Mononuclear cell (primary cell): Measurements from ENCODE around the gene HAL. TPM values are rescaled to one million over a fixed set of nuclear protein-coding genes. Genes with fewer than 3 reads are reported as not detected.
A peak's percentile ranks its signal among the peaks of the same experiment; 100 is the strongest.

Experiments
- H3K27me3 ChIP-seq: 2 replicates; pipeline ENCODE4 v1.6.0; 2011; ENCODE audit warnings: low read length, control low read depth; ENCODE audit not compliant: insufficient read depth
- H3K4me1 ChIP-seq: 2 replicates; pipeline ENCODE4 v1.5.1; 2011; ENCODE audit warnings: mild to moderate bottlenecking, low read length, control low read depth; ENCODE audit not compliant: insufficient read depth
- H3K4me3 ChIP-seq: 2 replicates; pipeline ENCODE4 v1.5.1; 2011; ENCODE audit warnings: mild to moderate bottlenecking, low read length, moderate library complexity
- H3K9me3 ChIP-seq: 2 replicates; pipeline ENCODE4 v1.5.1; 2011; ENCODE audit warnings: low read depth, mild to moderate bottlenecking, control low read depth, low read length
- total RNA-seq: library from RNA; depleted of rRNA; stranded (reverse); fragments of >200 nt; gene quantifications from one replicate; pipeline ENCODE4 v1.2.3, GENCODE V29; 2012

HAL gene
- total RNA-seq, 1 donor: 2.1 TPM

GRCh38 chr12:95943330-95943842, 52.8 kb downstream of the HAL start, which contains the start of gene AMDHD1:
Gene AMDHD1, plus strand, starts transcription at chr12:95943331. Its CDS starts 68 bp downstream, at chr12:95943399.
- H3K27me3 ChIP-seq: no peaks in the 10 kb centered on the region

GRCh38 chr12:95942524-95943329, 53.4 kb downstream of the HAL start, which contains the start of gene CCDC38:
Gene CCDC38, minus strand, starts transcription at chr12:95942614. Its CDS starts 6,105 bp downstream, at chr12:95936509.
- H3K4me3 ChIP-seq: peak within 1 kb of the TSS; percentile 90
- no peaks in the 10 kb centered on the region for H3K9me3 ChIP-seq
- H3K4me1 ChIP-seq: peaks cover 13% of the 10 kb centered on the region
- no peaks in the 10 kb centered on the region for H3K27me3 ChIP-seq

More at GRCh38 chr12:95943330-95943842, 52.8 kb downstream of the HAL start, which contains the start of gene AMDHD1:
- no peaks in the 10 kb centered on the region for H3K9me3 ChIP-seq
- peak within 1 kb of the TSS; percentile 90 for H3K4me3 ChIP-seq
- H3K4me1 ChIP-seq: peaks cover 13% of the 10 kb centered on the region

GRCh38 chr12:95942101-95942523, 54.0 kb downstream of the HAL start:
- Histone ChIP-seq H3K4me1 (peaks cover 13% of the 10 kb centered on the region), H3K9me3 (no peaks in the 10 kb centered on the region), H3K27me3 (no peaks in the 10 kb centered on the region), H3K4me3 (peak overlapping the region; percentile 90)

GRCh38 chr12:95940514-95940913, 55.6 kb downstream of the HAL start:
- no peak overlapping the region for H3K4me3 ChIP-seq
- H3K27me3 ChIP-seq: no peaks in the 10 kb centered on the region
- H3K4me1 ChIP-seq: peaks cover 13% of the 10 kb centered on the region
- H3K9me3 ChIP-seq: no peaks in the 10 kb centered on the region

Other genes with a start within 250 kb of the HAL start
- 0.31 TPM for gene NTN4, start 205.6 kb downstream of the HAL start, total RNA-seq
- 15.7 TPM for gene SNRPF, start 137.4 kb downstream of the HAL start, total RNA-seq
- gene CCDC38, start 53.7 kb downstream of the HAL start, total RNA-seq: not detected
- 0.63 TPM for gene AMDHD1, start 53.0 kb downstream of the HAL start, total RNA-seq
- gene LTA4H, start 39.2 kb upstream of the HAL start, total RNA-seq: 160 TPM
- gene ELK3, start 198.0 kb upstream of the HAL start, total RNA-seq: 23.7 TPM